ENCODE measurements around the gene NEK6. TPM values are rescaled to one million over a fixed set of nuclear protein-coding genes. Genes with fewer than 3 reads are reported as not detected.

The NEK6 gene
- 38.9 and 41.0 TPM in 2 replicates for total RNA-seq

GRCh38 chr9:124257844-124258606 is at the start of gene NEK6:
TSS of gene NEK6 (plus strand) at chr9:124257949. CDS start at chr9:124301965, 44,016 bp downstream.

Other genes with a start within 250 kb of the NEK6 start
- gene LHX2, start 246.2 kb upstream of the NEK6 start, total RNA-seq: not detected in 2 replicates
- 251 and 305 TPM in 2 replicates for gene PSMB7, start 157.5 kb downstream of the NEK6 start, total RNA-seq
- not detected in 2 replicates for gene ADGRD2, start 192.5 kb downstream of the NEK6 start, total RNA-seq
- gene NR5A1, start 249.4 kb downstream of the NEK6 start, total RNA-seq: not detected in 2 replicates